GM21737 (cell line): Measurements from ENCODE around the gene FBRS.
"Not testable (repeated sequence)": the region's sequence is repeated elsewhere in the genome, so short reads cannot be mapped to it uniquely, and the experiment has no call there.

ENCODE experiments used
- ATAC-seq: cut with Tn5 transposase; IDR thresholded peaks from one replicate; pipeline ENCODE4 v1.9.1; 2021; ENCODE audit warnings: mild to moderate bottlenecking, moderate library complexity; ENCODE audit not compliant: unreplicated experiment

The FBRS gene

GRCh38 chr16:30663038-30663437 lies 4.8 kb downstream of the FBRS start:
- ATAC-seq, result no peak

- no peak for ATAC-seq
Observed at GRCh38 chr16:30663820-30664219, 5.6 kb downstream of the FBRS start.

GRCh38 chr16:30664616-30665109 lies 6.4 kb downstream of the FBRS start:
- ATAC-seq, result no peak

GRCh38 chr16:30665155-30665829 lies 7.1 kb downstream of the FBRS start:
- ATAC-seq, result no peak

- ATAC-seq, result no peak
Observed at GRCh38 chr16:30665830-30666190, 7.6 kb downstream of the FBRS start.

- no peak for ATAC-seq
Observed at GRCh38 chr16:30666681-30667080, 8.4 kb downstream of the FBRS start.

- ATAC-seq, result no peak
Observed at GRCh38 chr16:30667361-30667905, 9.2 kb downstream of the FBRS start.

- ATAC-seq, result no peak
Observed at GRCh38 chr16:30668393-30668792, 10.2 kb downstream of the FBRS start.

GRCh38 chr16:30669026-30669902 lies 11.0 kb downstream of the FBRS start:
- ATAC-seq, result no peak

- ATAC-seq, result no peak
Observed at GRCh38 chr16:30669903-30670824, 11.9 kb downstream of the FBRS start.

GRCh38 chr16:30675143-30675542 lies 16.9 kb downstream of the FBRS start:
- ATAC-seq, result no peak

- no peak for ATAC-seq
Observed at GRCh38 chr16:30677931-30678585, 19.8 kb downstream of the FBRS start.

GRCh38 chr16:30678586-30678970 lies 20.3 kb downstream of the FBRS start:
- ATAC-seq, result no peak

GRCh38 chr16:30680326-30680725 lies 22.1 kb downstream of the FBRS start:
- no peak for ATAC-seq

- ATAC-seq, result no peak
Observed at GRCh38 chr16:30688701-30689100, 30.5 kb downstream of the FBRS start.

- ATAC-seq, result no peak
Observed at GRCh38 chr16:30691907-30692306, 33.7 kb downstream of the FBRS start.

GRCh38 chr16:30692396-30693064 lies 34.3 kb downstream of the FBRS start:
- no peak for ATAC-seq

GRCh38 chr16:30694926-30695693 lies 36.9 kb downstream of the FBRS start:
- no peak for ATAC-seq

GRCh38 chr16:30696646-30697045 lies 38.4 kb downstream of the FBRS start:
- not testable (repeated sequence) for ATAC-seq
